WTC11 (cell line): Measurements from ENCODE around the gene ARHGAP10. TPM values are rescaled to one million over a fixed set of nuclear protein-coding genes. Genes with fewer than 3 reads are reported as not detected.
"Not testable (repeated sequence)": the region's sequence is repeated elsewhere in the genome, so short reads cannot be mapped to it uniquely, and the experiment has no call there.

Experiments used
- ATAC-seq: fragments of 200-7000 bp; cut with Tn5 transposase; 2 replicates; pipeline ENCODE4 v1.10.0; 2021; ENCODE audit warnings: mild to moderate bottlenecking, moderate library complexity
- CTCF ChIA-PET: fragments of 300-600 bp; sonication (Branson Sonifier 250); formaldehyde crosslinking; loops from one replicate; lab custom pipeline; 2021; ENCODE audit warnings: antibody characterized with exemption; lab: Charles Lee
- POLR2A ChIA-PET: fragments of 350-600 bp; sonication (Branson Sonifier 250); formaldehyde crosslinking; loops from one replicate; lab custom pipeline; 2021; ENCODE audit warnings: antibody characterized with exemption; lab: Charles Lee
- DNase-seq: peaks from one replicate; pipeline ENCODE4 v3.0.0; 2021; ENCODE audit warnings: low spot score
- H3K27ac Mint-ChIP-seq: 2 replicates; pipeline ENCODE4 v1.8.0; 2021; ENCODE audit warnings: mixed read lengths
- H3K27me3 Mint-ChIP-seq: 2 replicates; pipeline ENCODE4 v1.8.0; 2021; ENCODE audit warnings: low read depth, mild to moderate bottlenecking, moderate library complexity, mixed read lengths
- H3K36me3 Mint-ChIP-seq: 2 replicates; pipeline ENCODE4 v1.8.0; 2021; ENCODE audit warnings: mixed read lengths
- H3K4me1 Mint-ChIP-seq: 2 replicates; pipeline ENCODE4 v1.8.0; 2022; ENCODE audit warnings: mixed read lengths
- H3K4me3 Mint-ChIP-seq: 2 replicates; pipeline ENCODE4 v1.8.0; 2021; ENCODE audit warnings: mild to moderate bottlenecking, moderate library complexity, mixed read lengths
- H3K9me3 Mint-ChIP-seq: 2 replicates; pipeline ENCODE4 v1.8.0; 2021; ENCODE audit warnings: mixed read lengths
- ATF1 ChIP-seq: sonication (generic); formaldehyde crosslinking; IDR thresholded peaks from 2 replicates; pipeline ENCODE4 v1.8.1; 2023; ENCODE audit warnings: mild to moderate bottlenecking, moderate library complexity, missing genetic modification reagents
- ATF3 ChIP-seq: sonication (generic); formaldehyde crosslinking; conservative IDR thresholded peaks from 2 replicates; pipeline ENCODE4 v1.8.1; 2022; ENCODE audit warnings: mild to moderate bottlenecking, missing genetic modification reagents
- CREM ChIP-seq: sonication (generic); formaldehyde crosslinking; IDR thresholded peaks from 2 replicates; pipeline ENCODE4 v1.8.1; 2022; ENCODE audit warnings: mild to moderate bottlenecking, missing genetic modification reagents, moderate library complexity
- HMGA2 ChIP-seq: fragments of 250-450 bp; sonication (Bioruptor Pico); IDR thresholded peaks from 2 replicates; pipeline ENCODE4 v1.4.0; 2021; ENCODE audit warnings: mild to moderate bottlenecking, moderate library complexity
- HMGXB4 ChIP-seq: sonication (generic); formaldehyde crosslinking; IDR thresholded peaks from 2 replicates; pipeline ENCODE4 v1.8.1; 2023; ENCODE audit warnings: mild to moderate bottlenecking, moderate library complexity, missing genetic modification reagents
- NR3C1 ChIP-seq: sonication (generic); formaldehyde crosslinking; conservative IDR thresholded peaks from 2 replicates; pipeline ENCODE4 v1.8.1; 2023; ENCODE audit warnings: low read depth, mild to moderate bottlenecking, missing genetic modification reagents
- OVOL2 ChIP-seq: fragments of 250-450 bp; sonication (Bioruptor Pico); IDR thresholded peaks from 2 replicates; pipeline ENCODE4 v1.9.0; 2021; ENCODE audit warnings: mild to moderate bottlenecking, borderline replicate concordance
- RORB ChIP-seq: fragments of 250-450 bp; sonication (Bioruptor Pico); IDR thresholded peaks from 2 replicates; pipeline ENCODE4 v1.9.0; 2021; ENCODE audit warnings: mild to moderate bottlenecking
- SMAD3 ChIP-seq: sonication (generic); formaldehyde crosslinking; IDR thresholded peaks from 2 replicates; pipeline ENCODE4 v1.8.0; 2022; ENCODE audit warnings: missing genetic modification reagents, mild to moderate bottlenecking, borderline replicate concordance
- TEAD4 ChIP-seq: sonication (generic); formaldehyde crosslinking; IDR thresholded peaks from 2 replicates; pipeline ENCODE4 v1.8.0; 2022; ENCODE audit warnings: mild to moderate bottlenecking, missing genetic modification reagents
- ZNF138 ChIP-seq: sonication (generic); formaldehyde crosslinking; conservative IDR thresholded peaks from 2 replicates; pipeline ENCODE4 v1.8.1; 2022; ENCODE audit warnings: mild to moderate bottlenecking, moderate library complexity, missing genetic modification reagents
- ZNF532 ChIP-seq: fragments of 250-450 bp; sonication (Bioruptor Pico); IDR thresholded peaks from 2 replicates; pipeline ENCODE4 v1.9.0; 2021; ENCODE audit warnings: mild to moderate bottlenecking, borderline replicate concordance
- total RNA-seq: library from RNA; stranded (reverse); gene quantifications from 3 replicates; pipeline ENCODE4 v1.2.3, GENCODE V29; 2021
- TF ChIP-seq, protein P1 (sequence below): sonication (generic); formaldehyde crosslinking; IDR thresholded peaks from 2 replicates; pipeline ENCODE4 v1.8.0; 2022; ENCODE audit warnings: mild to moderate bottlenecking, missing genetic modification reagents
- TF ChIP-seq, protein P2 (sequence below): sonication (generic); formaldehyde crosslinking; IDR thresholded peaks from 2 replicates; pipeline ENCODE4 v1.8.1; 2022; ENCODE audit warnings: mild to moderate bottlenecking, missing genetic modification reagents, moderate library complexity, borderline replicate concordance
- TF ChIP-seq, protein P3 (sequence below): fragments of 250-450 bp; sonication (Bioruptor Pico); IDR thresholded peaks from 2 replicates; pipeline ENCODE4 v2.1.2; 2022; ENCODE audit warnings: mild to moderate bottlenecking, moderate library complexity
- TF ChIP-seq, protein P4 (sequence below): sonication (generic); formaldehyde crosslinking; IDR thresholded peaks from 2 replicates; pipeline ENCODE4 v1.8.1; 2023; ENCODE audit warnings: mild to moderate bottlenecking, missing genetic modification reagents, moderate library complexity

The ARHGAP10 gene
- total RNA-seq, 1 experiment from 2014 or later = 9.6 TPM

DNA sequence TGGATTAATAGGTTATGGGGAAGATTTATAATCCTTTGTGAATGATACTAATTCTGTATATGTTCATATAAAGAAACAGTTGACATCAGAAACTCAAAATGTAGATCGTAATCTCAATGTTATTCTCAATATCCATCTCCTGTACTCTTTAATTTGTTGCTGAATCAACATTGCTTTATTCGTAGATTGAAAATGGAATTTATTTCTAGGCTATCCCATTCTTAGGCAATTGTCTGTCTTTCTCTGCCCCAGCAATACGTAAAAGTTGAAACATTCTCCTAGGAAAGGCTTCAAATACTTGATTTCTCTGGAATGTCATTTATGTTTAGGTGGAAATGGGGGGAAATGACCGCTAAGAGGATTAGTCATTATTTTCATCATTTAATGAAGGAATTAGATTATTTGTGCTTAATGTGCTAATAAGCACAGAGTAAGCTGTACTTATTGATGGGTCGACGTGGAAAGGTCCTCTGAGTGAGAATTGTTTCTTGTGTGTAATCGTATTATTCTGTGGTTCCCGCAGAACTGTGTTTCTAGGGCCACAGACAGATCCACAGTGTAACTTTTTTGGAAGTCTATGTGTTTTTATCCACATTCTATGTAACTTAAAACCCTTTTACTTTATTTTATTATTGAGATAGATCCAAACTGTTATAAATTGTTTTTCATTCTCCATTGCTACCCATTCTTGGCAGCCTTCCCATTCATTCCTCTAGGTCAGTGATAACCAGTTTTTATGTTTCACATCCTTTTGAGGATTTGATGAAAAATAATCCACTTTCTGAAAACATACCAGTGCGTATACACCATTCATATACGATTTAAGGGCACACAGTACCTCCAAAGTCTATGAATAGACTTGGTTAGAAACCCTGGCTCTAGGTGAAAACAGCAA is 262.9 kb downstream of the ARHGAP10 start (continued):
- TF ChIP-seq, protein P1, sequence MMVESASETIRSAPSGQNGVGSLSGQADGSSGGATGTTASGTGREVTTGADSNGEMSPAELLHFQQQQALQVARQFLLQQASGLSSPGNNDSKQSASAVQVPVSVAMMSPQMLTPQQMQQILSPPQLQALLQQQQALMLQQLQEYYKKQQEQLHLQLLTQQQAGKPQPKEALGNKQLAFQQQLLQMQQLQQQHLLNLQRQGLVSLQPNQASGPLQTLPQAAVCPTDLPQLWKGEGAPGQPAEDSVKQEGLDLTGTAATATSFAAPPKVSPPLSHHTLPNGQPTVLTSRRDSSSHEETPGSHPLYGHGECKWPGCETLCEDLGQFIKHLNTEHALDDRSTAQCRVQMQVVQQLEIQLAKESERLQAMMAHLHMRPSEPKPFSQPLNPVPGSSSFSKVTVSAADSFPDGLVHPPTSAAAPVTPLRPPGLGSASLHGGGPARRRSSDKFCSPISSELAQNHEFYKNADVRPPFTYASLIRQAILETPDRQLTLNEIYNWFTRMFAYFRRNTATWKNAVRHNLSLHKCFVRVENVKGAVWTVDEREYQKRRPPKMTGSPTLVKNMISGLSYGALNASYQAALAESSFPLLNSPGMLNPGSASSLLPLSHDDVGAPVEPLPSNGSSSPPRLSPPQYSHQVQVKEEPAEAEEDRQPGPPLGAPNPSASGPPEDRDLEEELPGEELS = no peak
- TF ChIP-seq ZNF138 (CRISPR knock-in tag) = no peak
- TF ChIP-seq RORB (CRISPR knock-in tag) = no peak
- TF ChIP-seq SMAD3 (CRISPR knock-in tag) = no peak
- TF ChIP-seq, protein P2, sequence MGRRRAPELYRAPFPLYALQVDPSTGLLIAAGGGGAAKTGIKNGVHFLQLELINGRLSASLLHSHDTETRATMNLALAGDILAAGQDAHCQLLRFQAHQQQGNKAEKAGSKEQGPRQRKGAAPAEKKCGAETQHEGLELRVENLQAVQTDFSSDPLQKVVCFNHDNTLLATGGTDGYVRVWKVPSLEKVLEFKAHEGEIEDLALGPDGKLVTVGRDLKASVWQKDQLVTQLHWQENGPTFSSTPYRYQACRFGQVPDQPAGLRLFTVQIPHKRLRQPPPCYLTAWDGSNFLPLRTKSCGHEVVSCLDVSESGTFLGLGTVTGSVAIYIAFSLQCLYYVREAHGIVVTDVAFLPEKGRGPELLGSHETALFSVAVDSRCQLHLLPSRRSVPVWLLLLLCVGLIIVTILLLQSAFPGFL = no peak

DNA sequence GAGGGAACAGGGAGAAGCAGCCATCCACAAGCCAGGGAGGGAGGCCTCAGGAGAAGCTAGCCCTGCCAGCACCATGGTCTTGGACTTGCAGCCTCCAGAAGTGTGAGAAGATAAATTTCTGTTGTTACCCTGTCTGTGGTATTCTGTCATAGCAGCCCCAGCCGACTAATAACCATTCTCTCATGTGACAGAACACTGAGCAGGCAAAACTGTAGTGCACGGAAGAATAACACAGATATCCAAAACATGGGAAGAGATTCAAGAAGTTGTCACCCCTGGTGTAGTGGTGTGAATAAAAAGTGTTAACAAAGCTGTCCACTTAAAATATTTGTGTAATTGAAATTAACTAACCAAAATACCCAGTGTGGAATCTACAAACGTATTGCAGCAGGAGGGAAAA is 265.0 kb downstream of the ARHGAP10 start:
- H3K27ac Mint-ChIP-seq = no peak overlapping the region
- peaks cover 15% of the 10 kb centered on the region for H3K9me3 Mint-ChIP-seq
- ChIA-PET CTCF (no interaction called here), POLR2A (no interaction called here)
- H3K36me3 Mint-ChIP-seq = peaks cover 17% of the 10 kb centered on the region
- TF ChIP-seq TEAD4 (CRISPR knock-in tag) = no peak
- H3K27me3 Mint-ChIP-seq = no peaks in the 10 kb centered on the region
- peaks cover 12% of the 10 kb centered on the region; the same call in 1 of the 2 replicates for H3K4me1 Mint-ChIP-seq
- ATAC-seq (no peak), DNase-seq (no peak)
- H3K4me3 Mint-ChIP-seq = no peak overlapping the region

DNA sequence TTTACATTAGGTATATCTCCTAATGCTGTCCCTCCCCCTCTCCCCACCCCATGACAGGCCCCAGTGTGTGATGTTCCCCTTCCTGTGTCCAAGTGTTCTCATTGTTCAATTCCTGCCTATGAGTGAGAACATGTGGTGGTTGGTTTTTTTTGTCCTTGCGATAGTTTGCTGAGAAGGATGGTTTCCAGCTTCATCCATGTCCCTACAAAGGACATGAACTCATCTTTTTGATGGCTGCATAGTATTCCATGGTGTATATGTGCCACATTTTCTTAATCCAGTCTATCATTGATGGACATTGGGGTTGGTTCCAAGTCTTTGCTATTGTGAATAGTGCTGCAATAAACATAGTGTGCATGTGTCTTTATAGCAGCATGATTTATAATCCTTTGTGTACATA is 268.1 kb downstream of the ARHGAP10 start:
- H3K27me3 Mint-ChIP-seq, H3K4me1 Mint-ChIP-seq, DNase-seq, H3K4me3 Mint-ChIP-seq, H3K27ac Mint-ChIP-seq, ATAC-seq, POLR2A ChIA-PET, CTCF ChIA-PET: not testable (repeated sequence)
- Mint-ChIP-seq H3K36me3 (peaks cover 17% of the 10 kb centered on the region), H3K9me3 (peaks cover 15% of the 10 kb centered on the region)

- no peaks in the 10 kb centered on the region for H3K27me3 Mint-ChIP-seq
- POLR2A ChIA-PET = no interaction called here
- H3K27ac Mint-ChIP-seq = no peak overlapping the region
- TF ChIP-seq NR3C1 (no peak), OVOL2 (CRISPR knock-in tag) (no peak), HMGA2 (CRISPR knock-in tag) (no peak), ZNF532 (CRISPR knock-in tag) (no peak), CREM (no peak), HMGXB4 (CRISPR knock-in tag) (no peak), ATF1 (CRISPR knock-in tag) (no peak), ATF3 (no peak)
- TF ChIP-seq, protein P3, sequence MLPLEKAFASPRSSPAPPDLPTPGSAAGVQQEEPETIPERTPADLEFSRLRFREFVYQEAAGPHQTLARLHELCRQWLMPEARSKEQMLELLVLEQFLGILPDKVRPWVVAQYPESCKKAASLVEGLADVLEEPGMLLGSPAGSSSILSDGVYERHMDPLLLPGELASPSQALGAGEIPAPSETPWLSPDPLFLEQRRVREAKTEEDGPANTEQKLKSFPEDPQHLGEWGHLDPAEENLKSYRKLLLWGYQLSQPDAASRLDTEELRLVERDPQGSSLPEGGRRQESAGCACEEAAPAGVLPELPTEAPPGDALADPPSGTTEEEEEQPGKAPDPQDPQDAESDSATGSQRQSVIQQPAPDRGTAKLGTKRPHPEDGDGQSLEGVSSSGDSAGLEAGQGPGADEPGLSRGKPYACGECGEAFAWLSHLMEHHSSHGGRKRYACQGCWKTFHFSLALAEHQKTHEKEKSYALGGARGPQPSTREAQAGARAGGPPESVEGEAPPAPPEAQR (CRISPR knock-in tag) = no peak
- TF ChIP-seq, protein P4, sequence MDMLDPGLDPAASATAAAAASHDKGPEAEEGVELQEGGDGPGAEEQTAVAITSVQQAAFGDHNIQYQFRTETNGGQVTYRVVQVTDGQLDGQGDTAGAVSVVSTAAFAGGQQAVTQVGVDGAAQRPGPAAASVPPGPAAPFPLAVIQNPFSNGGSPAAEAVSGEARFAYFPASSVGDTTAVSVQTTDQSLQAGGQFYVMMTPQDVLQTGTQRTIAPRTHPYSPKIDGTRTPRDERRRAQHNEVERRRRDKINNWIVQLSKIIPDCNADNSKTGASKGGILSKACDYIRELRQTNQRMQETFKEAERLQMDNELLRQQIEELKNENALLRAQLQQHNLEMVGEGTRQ (CRISPR knock-in tag) = no peak
Observed at GRCh38 chr4:148004228-148004857, 272.5 kb downstream of the ARHGAP10 start.

More at GRCh38 chr4:148004228-148004857, 272.5 kb downstream of the ARHGAP10 start:
- H3K36me3 Mint-ChIP-seq = peaks cover 16% of the 10 kb centered on the region
- ATAC-seq (no peak), DNase-seq (no peak)
- peaks cover 13% of the 10 kb centered on the region for H3K9me3 Mint-ChIP-seq
- H3K4me3 Mint-ChIP-seq = no peak overlapping the region
- CTCF ChIA-PET = interaction anchor here (0.6 kb wide), 1 partner anchor 126 kb away, joined by 4 read pairs; no protein-coding TSS in a partner anchor
- H3K4me1 Mint-ChIP-seq = peaks cover 15% of the 10 kb centered on the region
